Mammary epithelial cell (primary cell): ENCODE measurements around the gene BACH2.
"Not testable (repeated sequence)": the region's sequence is repeated elsewhere in the genome, so short reads cannot be mapped to it uniquely, and the experiment has no call there.

Experiments
- CTCF ChIP-seq, 2 donors: IDR thresholded peaks in 1 of 2; conservative IDR thresholded peaks in 1 of 2; 2 replicates each; pipeline ENCODE4 v1.5.1; 2011 to 2012; ENCODE audit warnings: inconsistent platforms in 2 of 2, low read length in 2 of 2, mild to moderate bottlenecking in 2 of 2, control low read depth in 1 of 2, low read depth in 1 of 2; ENCODE audit not compliant: insufficient read depth in 1 of 2; ENCODE audit errors: extremely low read depth in 1 of 2
- EZH2 ChIP-seq: IDR thresholded peaks from 2 replicates; pipeline ENCODE4 v1.6.1; 2012; ENCODE audit warnings: low read length, inconsistent platforms, borderline replicate concordance

DNA sequence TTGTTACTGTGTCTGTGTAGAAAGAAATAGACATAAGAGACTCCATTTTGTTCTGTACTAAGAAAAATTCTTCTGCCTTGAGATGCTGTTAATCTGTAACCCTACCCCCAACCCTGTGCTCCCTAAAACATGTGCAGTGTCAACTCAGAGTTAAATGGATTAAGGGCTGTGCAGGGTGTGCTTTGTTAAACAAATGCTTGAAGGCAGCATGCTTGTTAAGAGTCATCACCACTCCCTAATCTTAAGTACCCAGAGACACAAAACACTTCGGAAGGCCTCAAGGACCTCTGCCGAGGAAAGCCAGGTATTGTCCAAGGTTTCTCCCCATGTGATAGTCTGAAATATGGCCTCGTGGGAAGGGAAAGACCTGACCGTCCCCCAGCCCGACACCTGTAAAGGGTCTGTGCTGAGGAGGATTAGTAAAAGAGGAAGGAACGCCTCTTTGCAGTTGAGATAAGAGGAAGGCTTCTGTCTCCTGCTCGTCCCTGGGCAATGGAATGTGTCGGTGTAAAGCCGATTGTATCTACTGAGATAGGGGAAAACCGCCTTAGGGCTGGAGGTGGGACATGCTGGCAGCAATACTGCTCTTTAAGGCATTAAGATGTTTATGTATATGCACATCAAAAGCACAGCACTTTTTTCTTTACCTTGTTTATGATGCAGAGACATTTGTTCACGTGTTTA lies 405.7 kb downstream of the BACH2 start:
- not testable (repeated sequence) for TF ChIP-seq CTCF (conservative IDR thresholded peaks at IDR 0.05 in 1 of 2, IDR thresholded peaks at IDR 0.05 in 1 of 2; ENCODE audit: extremely low read depth in 1 of 2, insufficient read depth in 1 of 2, low read depth in 1 of 2, low read length in 2 of 2); EZH2
